PC-9 (cell line): ENCODE measurements around the gene LUZP1. TPM values are rescaled to one million over a fixed set of nuclear protein-coding genes. Genes with fewer than 3 reads are reported as not detected.

Experiments used
- BruUV-seq: library from RNA; stranded (reverse); fragments of 400-500 nt; replicated peaks from 2 replicates; lab custom pipeline; 2021; lab: Mats Ljungman, UMichigan
- CTCF ChIA-PET: fragments of 300-600 bp; sonication (Branson Sonifier 250); formaldehyde crosslinking; loops from one replicate; lab custom pipeline; 2022; ENCODE audit warnings: antibody characterized with exemption; lab: Charles Lee
- POLR2A ChIA-PET: fragments of 300-600 bp; sonication (Branson Sonifier 250); formaldehyde crosslinking; loops from one replicate; lab custom pipeline; 2022; ENCODE audit warnings: antibody characterized with exemption; ENCODE audit not compliant: unreplicated experiment; lab: Charles Lee
- DNase-seq, 2 experiments: peaks; one replicate each; pipeline versions ENCODE4 v3.0.0 to v3.0.0-alpha.2; 2015 to 2022; ENCODE audit warnings: mixed read lengths in 1 of 2
- H2AFZ ChIP-seq: fragments of 200-600 bp; sonication (generic); 2 replicates; pipeline ENCODE4 v1.8.1; 2017; ENCODE audit warnings: antibody characterized with exemption
- H3F3A ChIP-seq: fragments of 200-600 bp; sonication (generic); 2 replicates; pipeline ENCODE4 v1.8.1; 2017; ENCODE audit warnings: antibody characterized with exemption, mild to moderate bottlenecking, low read depth; ENCODE audit not compliant: insufficient read depth
- H3K27ac ChIP-seq: fragments of 200-600 bp; sonication (generic); 2 replicates; pipeline ENCODE4 v1.6.1; 2016; ENCODE audit warnings: mixed run types
- H3K27me3 ChIP-seq: fragments of 200-600 bp; sonication (generic); 2 replicates; pipeline ENCODE4 v1.6.1; 2016; ENCODE audit warnings: low read depth, mixed run types; ENCODE audit not compliant: insufficient read depth
- H3K36me3 ChIP-seq: fragments of 200-600 bp; sonication (generic); 2 replicates; pipeline ENCODE4 v1.6.1; 2016; ENCODE audit warnings: low read depth, mixed run types
- H3K4me1 ChIP-seq: fragments of 200-600 bp; sonication (generic); replicated peaks from 2 replicates; pipeline ENCODE4 v1.6.1; 2016; ENCODE audit warnings: mixed run types; ENCODE audit not compliant: insufficient read depth
- H3K4me2 ChIP-seq: fragments of 200-600 bp; sonication (generic); 2 replicates; pipeline ENCODE4 v1.6.1; 2017; ENCODE audit warnings: mixed run types
- H3K4me3 ChIP-seq: fragments of 200-600 bp; sonication (generic); 2 replicates; pipeline ENCODE4 v1.6.1; 2016; ENCODE audit warnings: mixed run types
- H3K79me2 ChIP-seq: fragments of 200-600 bp; sonication (generic); 2 replicates; pipeline ENCODE4 v1.6.1; 2017; ENCODE audit warnings: low read depth, mixed run types
- H3K9me2 ChIP-seq: fragments of 200-600 bp; sonication (generic); 2 replicates; pipeline ENCODE4 v1.8.1; 2017; ENCODE audit warnings: mild to moderate bottlenecking; ENCODE audit not compliant: insufficient read depth
- H3K9me3 ChIP-seq: fragments of 200-600 bp; sonication (generic); 2 replicates; pipeline ENCODE4 v1.8.1; 2016; ENCODE audit warnings: low read depth; ENCODE audit not compliant: insufficient read depth
- H4K20me1 ChIP-seq: fragments of 200-600 bp; sonication (generic); 2 replicates; pipeline ENCODE4 v1.8.1; 2017; ENCODE audit not compliant: insufficient read depth
- EZH2 ChIP-seq: fragments of 200-600 bp; sonication (generic); IDR thresholded peaks from 2 replicates; pipeline ENCODE4 v1.8.0; 2017; ENCODE audit warnings: antibody characterized with exemption, low read depth
- intact Hi-C: fragments of 100-400 bp; cut with micrococcal nuclease; formaldehyde crosslinking; loops from one replicate; pipeline ENCODE4 v1.10.0; 2022; ENCODE audit not compliant: unreplicated experiment
- total RNA-seq: library from RNA; stranded (reverse); gene quantifications from 2 replicates; pipeline ENCODE4 v1.2.3, GENCODE V29; 2021
- TF ChIP-seq, protein P1 (sequence below): fragments of 200-600 bp; sonication (generic); conservative IDR thresholded peaks from 2 replicates; pipeline ENCODE4 v1.6.1; 2017; ENCODE audit warnings: mixed run types, antibody characterized with exemption, mild to moderate bottlenecking, moderate library complexity

Gene LUZP1
- total RNA-seq, 1 experiment from 2014 or later = 35.0 TPM

DNA sequence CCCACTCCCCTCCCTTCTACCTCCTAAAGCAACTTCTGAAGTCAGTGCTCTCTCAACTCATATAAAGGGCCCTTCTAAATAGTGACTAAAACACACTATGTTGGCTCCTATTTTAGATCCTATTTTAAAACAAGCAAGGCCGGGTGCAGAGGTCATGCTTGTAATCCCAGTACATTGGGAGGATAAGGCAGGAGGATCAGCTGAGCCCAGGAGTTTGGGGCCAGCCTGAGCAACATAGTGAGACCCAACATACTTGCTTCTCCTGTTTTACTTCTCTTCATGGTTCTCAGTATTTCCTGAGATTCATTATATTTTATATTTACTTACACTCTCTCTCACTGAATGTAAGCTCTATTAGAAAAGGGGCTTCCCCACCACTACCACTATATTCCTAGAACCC is 42.5 kb downstream of the LUZP1 start:
- TF ChIP-seq, protein P1, sequence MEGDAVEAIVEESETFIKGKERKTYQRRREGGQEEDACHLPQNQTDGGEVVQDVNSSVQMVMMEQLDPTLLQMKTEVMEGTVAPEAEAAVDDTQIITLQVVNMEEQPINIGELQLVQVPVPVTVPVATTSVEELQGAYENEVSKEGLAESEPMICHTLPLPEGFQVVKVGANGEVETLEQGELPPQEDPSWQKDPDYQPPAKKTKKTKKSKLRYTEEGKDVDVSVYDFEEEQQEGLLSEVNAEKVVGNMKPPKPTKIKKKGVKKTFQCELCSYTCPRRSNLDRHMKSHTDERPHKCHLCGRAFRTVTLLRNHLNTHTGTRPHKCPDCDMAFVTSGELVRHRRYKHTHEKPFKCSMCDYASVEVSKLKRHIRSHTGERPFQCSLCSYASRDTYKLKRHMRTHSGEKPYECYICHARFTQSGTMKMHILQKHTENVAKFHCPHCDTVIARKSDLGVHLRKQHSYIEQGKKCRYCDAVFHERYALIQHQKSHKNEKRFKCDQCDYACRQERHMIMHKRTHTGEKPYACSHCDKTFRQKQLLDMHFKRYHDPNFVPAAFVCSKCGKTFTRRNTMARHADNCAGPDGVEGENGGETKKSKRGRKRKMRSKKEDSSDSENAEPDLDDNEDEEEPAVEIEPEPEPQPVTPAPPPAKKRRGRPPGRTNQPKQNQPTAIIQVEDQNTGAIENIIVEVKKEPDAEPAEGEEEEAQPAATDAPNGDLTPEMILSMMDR = no peak
- no peak for TF ChIP-seq EZH2
- BruUV-seq = no TSS peak
- Histone ChIP-seq H3F3A (peaks cover 6% of the 10 kb centered on the region; the same call in 1 of the 2 replicates), H3K4me1 (peaks cover 12% of the 10 kb centered on the region), H3K4me2 (no peak overlapping the region), H3K9me3 (no peaks in the 10 kb centered on the region), H3K79me2 (peaks cover 64% of the 10 kb centered on the region), H2AFZ (no peak overlapping the region), H3K4me3 (no peak overlapping the region), H3K9me2 (no peaks in the 10 kb centered on the region), H3K27me3 (no peaks in the 10 kb centered on the region), H3K36me3 (no peaks in the 10 kb centered on the region), H3K27ac (no peak overlapping the region), H4K20me1 (no peaks in the 10 kb centered on the region)
- ChIA-PET POLR2A (interaction anchor here (0.5 kb wide), 1 partner anchor 11 kb away, joined by 3 read pairs; no protein-coding TSS in a partner anchor), CTCF (no interaction called here)
- no peak for DNase-seq
- intact Hi-C loops = no loop called here

GRCh38 chr1:23125489-23125888 is 43.2 kb downstream of the LUZP1 start:
- Histone ChIP-seq H3K9me2 (no peaks in the 10 kb centered on the region), H3K79me2 (peaks cover 64% of the 10 kb centered on the region), H4K20me1 (no peaks in the 10 kb centered on the region), H3K4me1 (peaks cover 12% of the 10 kb centered on the region), H3K4me3 (no peak overlapping the region), H3K27me3 (no peaks in the 10 kb centered on the region), H3K4me2 (no peak overlapping the region), H3K27ac (no peak overlapping the region), H3K36me3 (no peaks in the 10 kb centered on the region), H2AFZ (no peak overlapping the region), H3K9me3 (no peaks in the 10 kb centered on the region), H3F3A (peaks cover 6% of the 10 kb centered on the region; the same call in 1 of the 2 replicates)
- no TSS peak for BruUV-seq
- CTCF ChIA-PET = no interaction called here
- no peak for TF ChIP-seq EZH2
- TF ChIP-seq, protein P1 = no peak
- intact Hi-C loops = no loop called here
- POLR2A ChIA-PET = no interaction called here
- DNase-seq = no peak

GRCh38 chr1:23124259-23125026 is 44.2 kb downstream of the LUZP1 start:
- no peaks in the 10 kb centered on the region for H3K27me3 ChIP-seq
- no peak overlapping the region for H3K4me3 ChIP-seq
- TF ChIP-seq, protein P1 = no peak
- no peak for TF ChIP-seq EZH2
- no peaks in the 10 kb centered on the region for H4K20me1 ChIP-seq
- peaks cover 14% of the 10 kb centered on the region for H3K4me1 ChIP-seq
- peaks cover 69% of the 10 kb centered on the region for H3K79me2 ChIP-seq
- no peak overlapping the region for H2AFZ ChIP-seq
- intact Hi-C loops = no loop called here
- H3F3A ChIP-seq = peaks cover 6% of the 10 kb centered on the region; the same call in 1 of the 2 replicates
- H3K9me2 ChIP-seq = no peaks in the 10 kb centered on the region
- CTCF ChIA-PET = no interaction called here
- POLR2A ChIA-PET = no interaction called here
- H3K27ac ChIP-seq = no peak overlapping the region
- no peak overlapping the region for H3K4me2 ChIP-seq
- no peak for DNase-seq
- no TSS peak for BruUV-seq
- H3K9me3 ChIP-seq = no peaks in the 10 kb centered on the region
- H3K36me3 ChIP-seq = no peaks in the 10 kb centered on the region
